ENCODE measurements around the gene WDR75. TPM values are rescaled to one million over a fixed set of nuclear protein-coding genes. Genes with fewer than 3 reads are reported as not detected.

WDR75 gene
- total RNA-seq, 1 donor from 2014 or later = 24.7 TPM

GRCh38 chr2:189440644-189440946, 679 bp upstream of the WDR75 start:
- peak overlapping the region; percentile 100 for H3K27ac Mint-ChIP-seq (ENCODE audit: unreplicated experiment)
- DNase-seq (ENCODE audit: low spot score) = no peak
- H3K9me3 Mint-ChIP-seq (ENCODE audit: low read depth) = no peaks in the 10 kb centered on the region
- H3K36me3 Mint-ChIP-seq (ENCODE audit: low read depth) = no peaks in the 10 kb centered on the region
- no peaks in the 10 kb centered on the region for H3K27me3 Mint-ChIP-seq (ENCODE audit: low read depth)
- no peak for TF ChIP-seq CTCF (IDR thresholded peaks at IDR 0.05)
- peak overlapping the region; percentile 99 for H3K4me3 Mint-ChIP-seq (ENCODE audit: unreplicated experiment)
- H3K4me1 Mint-ChIP-seq (ENCODE audit: low read depth) = peaks cover 17% of the 10 kb centered on the region

- peak; percentile 90 for DNase-seq (ENCODE audit: low spot score)
- Mint-ChIP-seq H3K36me3 (ENCODE audit: low read depth) (no peaks in the 10 kb centered on the region), H3K27ac (ENCODE audit: unreplicated experiment) (peak overlapping the region; percentile 100), H3K4me3 (ENCODE audit: unreplicated experiment) (peak overlapping the region; percentile 99), H3K9me3 (ENCODE audit: low read depth) (no peaks in the 10 kb centered on the region), H3K27me3 (ENCODE audit: low read depth) (no peaks in the 10 kb centered on the region), H3K4me1 (ENCODE audit: low read depth) (peaks cover 17% of the 10 kb centered on the region)
- TF ChIP-seq CTCF (IDR thresholded peaks at IDR 0.05) = no peak
Observed at GRCh38 chr2:189441709-189442074, 418 bp downstream of the WDR75 start.

- peak overlapping the region; percentile 99 for H3K4me3 Mint-ChIP-seq (ENCODE audit: unreplicated experiment)
- no peaks in the 10 kb centered on the region for H3K36me3 Mint-ChIP-seq (ENCODE audit: low read depth)
- H3K27ac Mint-ChIP-seq (ENCODE audit: unreplicated experiment) = no peak overlapping the region
- no peak for DNase-seq (ENCODE audit: low spot score)
- H3K4me1 Mint-ChIP-seq (ENCODE audit: low read depth) = peaks cover 17% of the 10 kb centered on the region
- H3K27me3 Mint-ChIP-seq (ENCODE audit: low read depth) = no peaks in the 10 kb centered on the region
- no peak for TF ChIP-seq CTCF (IDR thresholded peaks at IDR 0.05)
- no peaks in the 10 kb centered on the region for H3K9me3 Mint-ChIP-seq (ENCODE audit: low read depth)
Observed at GRCh38 chr2:189442468-189442867, 1.2 kb downstream of the WDR75 start.

GRCh38 chr2:189444322-189444721, 3.0 kb downstream of the WDR75 start:
- Mint-ChIP-seq H3K4me1 (ENCODE audit: low read depth) (peaks cover 17% of the 10 kb centered on the region), H3K36me3 (ENCODE audit: low read depth) (peaks cover 4% of the 10 kb centered on the region), H3K27ac (ENCODE audit: unreplicated experiment) (no peak overlapping the region), H3K4me3 (ENCODE audit: unreplicated experiment) (no peak overlapping the region), H3K9me3 (ENCODE audit: low read depth) (no peaks in the 10 kb centered on the region), H3K27me3 (ENCODE audit: low read depth) (no peaks in the 10 kb centered on the region)
- DNase-seq (ENCODE audit: low spot score) = no peak
- no peak for TF ChIP-seq CTCF (IDR thresholded peaks at IDR 0.05)

- Mint-ChIP-seq H3K4me1 (ENCODE audit: low read depth) (peaks cover 4% of the 10 kb centered on the region), H3K9me3 (ENCODE audit: low read depth) (no peaks in the 10 kb centered on the region), H3K27ac (ENCODE audit: unreplicated experiment) (no peak overlapping the region), H3K27me3 (ENCODE audit: low read depth) (no peaks in the 10 kb centered on the region), H3K4me3 (ENCODE audit: unreplicated experiment) (no peak overlapping the region), H3K36me3 (ENCODE audit: low read depth) (peaks cover 12% of the 10 kb centered on the region)
- no peak for TF ChIP-seq CTCF (IDR thresholded peaks at IDR 0.05)
- no peak for DNase-seq (ENCODE audit: low spot score)
Observed at GRCh38 chr2:189446780-189447179, 5.5 kb downstream of the WDR75 start.

Measured in chondrocyte (in vitro differentiated cells).